Mononuclear cell (primary cell): ENCODE data around the gene FAHD1. TPM values are rescaled to one million over a fixed set of nuclear protein-coding genes. Genes with fewer than 3 reads are reported as not detected.

Source experiments
- H3K27me3 ChIP-seq: 2 replicates; pipeline ENCODE4 v1.6.0; 2011; ENCODE audit warnings: low read length, control low read depth; ENCODE audit not compliant: insufficient read depth
- H3K4me1 ChIP-seq: 2 replicates; pipeline ENCODE4 v1.5.1; 2011; ENCODE audit warnings: mild to moderate bottlenecking, low read length, control low read depth; ENCODE audit not compliant: insufficient read depth
- H3K4me3 ChIP-seq: 2 replicates; pipeline ENCODE4 v1.5.1; 2011; ENCODE audit warnings: mild to moderate bottlenecking, low read length, moderate library complexity
- H3K9me3 ChIP-seq: 2 replicates; pipeline ENCODE4 v1.5.1; 2011; ENCODE audit warnings: low read depth, mild to moderate bottlenecking, control low read depth, low read length
- total RNA-seq: library from RNA; depleted of rRNA; stranded (reverse); fragments of >200 nt; gene quantifications from one replicate; pipeline ENCODE4 v1.2.3, GENCODE V29; 2012

FAHD1 gene
- total RNA-seq, 1 donor, result 7.0 TPM

DNA sequence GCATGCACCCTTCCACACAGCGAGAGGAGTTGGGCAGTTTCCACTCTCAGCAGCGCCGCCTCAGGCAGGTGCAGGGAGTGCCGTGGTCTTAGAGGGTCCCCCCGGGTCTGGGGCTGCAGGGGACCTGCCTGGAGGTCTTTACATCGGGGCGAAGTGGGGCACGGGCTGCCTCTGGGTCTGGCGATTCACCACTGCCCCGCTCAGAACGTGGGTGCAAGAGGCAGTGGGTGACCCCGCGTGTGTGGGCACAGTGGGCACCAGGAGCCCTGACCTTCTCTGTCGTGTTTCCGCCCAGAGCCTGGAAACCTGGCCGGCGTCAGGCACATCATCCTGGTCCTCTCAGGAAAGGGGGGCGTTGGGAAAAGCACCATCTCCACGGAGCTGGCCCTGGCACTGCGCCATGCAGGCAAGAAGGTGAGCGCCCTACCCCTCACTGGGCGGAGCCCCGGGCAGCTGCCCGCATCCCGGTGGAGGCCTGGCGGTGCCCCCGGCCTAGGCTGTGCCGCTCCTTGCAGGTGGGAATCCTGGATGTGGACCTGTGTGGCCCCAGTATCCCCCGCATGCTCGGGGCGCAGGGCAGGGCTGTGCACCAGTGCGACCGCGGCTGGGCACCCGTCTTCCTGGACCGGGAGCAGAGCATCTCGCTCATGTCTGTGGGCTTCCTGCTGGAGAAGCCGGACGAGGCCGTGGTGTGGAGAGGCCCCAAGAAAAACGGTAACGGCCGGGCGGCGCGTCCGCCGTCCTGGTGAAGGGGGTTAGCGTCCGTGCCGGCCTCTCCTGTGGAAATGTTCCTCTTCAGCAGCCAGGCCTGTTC lies 40.6 kb upstream of the FAHD1 start:
- no peak overlapping the region for H3K4me3 ChIP-seq
- peaks cover 13% of the 10 kb centered on the region for H3K4me1 ChIP-seq
- no peaks in the 10 kb centered on the region for H3K27me3 ChIP-seq
- no peaks in the 10 kb centered on the region for H3K9me3 ChIP-seq

- Histone ChIP-seq H3K4me3 (no peak overlapping the region), H3K27me3 (no peaks in the 10 kb centered on the region), H3K4me1 (peaks cover 10% of the 10 kb centered on the region), H3K9me3 (no peaks in the 10 kb centered on the region)
Observed at GRCh38 chr16:1787056-1787321, 40.0 kb upstream of the FAHD1 start.

DNA sequence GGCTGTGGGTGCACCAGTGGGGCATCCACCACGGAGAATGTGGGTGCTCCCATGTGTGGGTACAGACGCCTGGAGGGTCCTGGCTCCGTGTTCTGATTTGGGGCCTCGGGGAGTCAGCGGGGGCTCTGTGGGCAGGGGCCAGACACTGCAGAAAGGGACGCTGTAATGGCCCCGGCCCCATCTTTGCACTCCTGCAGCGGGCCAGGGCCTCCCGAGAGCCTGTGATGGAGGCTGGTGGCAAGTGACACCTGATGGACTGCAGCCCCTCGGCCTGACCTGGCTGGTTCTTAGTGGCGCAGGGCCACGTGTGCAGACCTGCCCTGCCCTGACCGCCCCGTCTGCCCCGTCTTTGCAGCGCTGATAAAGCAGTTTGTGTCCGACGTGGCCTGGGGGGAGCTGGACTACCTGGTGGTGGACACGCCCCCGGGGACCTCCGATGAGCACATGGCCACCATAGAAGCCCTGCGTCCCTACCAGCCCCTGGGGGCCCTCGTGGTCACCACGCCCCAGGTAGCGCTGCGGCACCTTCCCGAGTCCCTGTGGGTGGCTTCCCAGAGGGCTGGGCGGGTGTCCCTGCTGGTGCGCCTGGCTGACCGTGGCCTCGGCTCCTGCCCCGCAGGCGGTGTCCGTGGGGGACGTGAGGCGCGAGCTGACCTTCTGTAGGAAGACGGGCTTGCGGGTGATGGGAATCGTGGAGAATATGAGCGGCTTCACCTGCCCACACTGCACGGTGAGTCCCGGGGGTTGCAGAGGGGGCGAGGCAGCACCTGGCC lies 39.5 kb upstream of the FAHD1 start:
- Histone ChIP-seq H3K27me3 (no peaks in the 10 kb centered on the region), H3K9me3 (no peaks in the 10 kb centered on the region), H3K4me3 (no peak overlapping the region)

GRCh38 chr16:1788095-1788707 lies 38.8 kb upstream of the FAHD1 start:
- Histone ChIP-seq H3K4me1 (peaks cover 10% of the 10 kb centered on the region), H3K27me3 (no peaks in the 10 kb centered on the region), H3K9me3 (no peaks in the 10 kb centered on the region), H3K4me3 (no peak overlapping the region)

More for the DNA sequence above, 39.5 kb upstream of the FAHD1 start:
- H3K4me1 ChIP-seq, result peaks cover 10% of the 10 kb centered on the region

DNA sequence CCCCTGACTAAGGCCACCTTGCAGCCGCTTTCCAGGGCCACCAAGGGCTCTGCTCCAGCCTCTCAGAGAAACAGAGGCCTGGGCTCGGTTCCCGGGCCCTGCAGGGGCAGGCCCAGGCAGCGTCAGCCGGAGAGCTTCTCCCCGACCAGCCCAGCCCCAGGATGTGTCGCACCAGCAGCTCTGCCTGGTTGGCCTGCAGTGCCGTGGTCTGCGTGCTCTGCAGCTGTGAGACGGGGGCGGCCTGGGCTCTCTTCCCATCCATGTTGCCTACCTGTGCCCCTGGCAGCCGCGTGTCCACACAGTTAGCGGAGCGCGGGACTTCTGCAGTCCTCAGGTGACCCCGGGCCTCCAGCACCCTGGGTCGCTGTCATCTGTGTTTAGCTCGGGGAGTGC lies 38.3 kb upstream of the FAHD1 start:
- Histone ChIP-seq H3K4me3 (no peak overlapping the region), H3K4me1 (peaks cover 5% of the 10 kb centered on the region), H3K9me3 (no peaks in the 10 kb centered on the region), H3K27me3 (no peaks in the 10 kb centered on the region)

GRCh38 chr16:1789643-1790045 lies 37.4 kb upstream of the FAHD1 start:
- H3K4me1 ChIP-seq, result no peaks in the 10 kb centered on the region
- no peak overlapping the region for H3K4me3 ChIP-seq
- H3K9me3 ChIP-seq, result no peaks in the 10 kb centered on the region
- no peaks in the 10 kb centered on the region for H3K27me3 ChIP-seq

DNA sequence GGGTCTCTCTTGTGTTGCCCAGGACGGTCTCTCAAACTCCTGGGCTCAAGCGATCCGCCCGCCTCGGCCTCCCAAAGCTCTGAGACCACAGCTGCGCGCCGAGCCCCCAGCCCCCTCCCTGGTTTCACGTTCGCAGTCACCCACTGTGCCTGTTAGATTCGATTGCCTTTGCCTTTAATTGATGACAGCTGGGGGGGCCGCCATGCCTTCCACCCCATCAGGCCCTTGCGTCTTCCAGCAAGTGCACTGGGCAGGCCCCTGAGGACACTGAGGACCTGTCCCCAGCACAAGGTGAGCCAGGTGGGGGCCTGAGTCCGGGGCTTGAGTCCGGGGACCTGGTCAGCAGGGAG lies 36.8 kb upstream of the FAHD1 start:
- Histone ChIP-seq H3K9me3 (no peaks in the 10 kb centered on the region), H3K4me3 (no peak overlapping the region), H3K4me1 (no peaks in the 10 kb centered on the region), H3K27me3 (no peaks in the 10 kb centered on the region)

- Histone ChIP-seq H3K27me3 (no peaks in the 10 kb centered on the region), H3K4me3 (no peak overlapping the region), H3K9me3 (no peaks in the 10 kb centered on the region), H3K4me1 (no peaks in the 10 kb centered on the region)
Observed at GRCh38 chr16:1790611-1791255, 36.3 kb upstream of the FAHD1 start.

DNA sequence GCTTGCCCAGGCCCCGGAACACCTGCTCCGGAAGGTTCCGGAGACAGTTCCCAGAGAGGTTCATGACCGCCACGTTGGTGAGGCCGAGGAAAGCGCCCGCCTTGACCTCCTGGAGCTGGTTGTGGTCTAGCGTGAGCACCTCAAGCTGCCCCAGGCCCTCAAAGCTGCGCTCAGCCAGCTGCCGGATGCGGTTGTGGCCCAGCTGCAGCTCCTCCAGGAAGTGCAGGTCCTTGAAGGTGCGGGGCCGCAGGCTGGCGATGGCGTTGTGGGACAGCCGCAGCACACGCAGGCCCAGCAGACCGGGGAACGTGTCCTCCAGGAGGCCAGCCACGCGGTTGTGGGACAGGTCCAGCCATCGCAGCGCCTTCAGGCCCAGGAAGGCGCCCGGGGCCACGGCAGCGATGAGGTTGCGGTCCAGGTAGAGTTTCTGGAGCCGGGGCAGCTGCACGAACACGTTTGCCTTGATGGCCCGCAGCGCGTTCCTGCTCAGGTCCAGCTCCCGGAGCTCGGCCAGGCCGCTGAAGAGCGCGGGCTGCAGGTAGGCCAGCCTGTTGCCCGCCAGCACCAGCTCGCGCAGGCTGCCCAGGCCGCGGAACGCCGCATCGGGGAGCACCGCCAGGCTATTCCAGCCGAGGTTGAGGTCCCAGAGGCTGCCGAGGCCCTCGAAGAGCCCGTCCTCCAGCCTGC lies 35.6 kb upstream of the FAHD1 start:
- H3K4me3 ChIP-seq, result no peak overlapping the region
- no peaks in the 10 kb centered on the region for H3K9me3 ChIP-seq
- no peaks in the 10 kb centered on the region for H3K4me1 ChIP-seq
- H3K27me3 ChIP-seq, result no peaks in the 10 kb centered on the region

GRCh38 chr16:1791943-1792812 lies 34.8 kb upstream of the FAHD1 start:
- no peak overlapping the region for H3K4me3 ChIP-seq
- H3K4me1 ChIP-seq, result no peaks in the 10 kb centered on the region

GRCh38 chr16:1792836-1793577 lies 34.0 kb upstream of the FAHD1 start:
- Histone ChIP-seq H3K4me3 (no peak overlapping the region), H3K27me3 (no peaks in the 10 kb centered on the region), H3K4me1 (no peaks in the 10 kb centered on the region), H3K9me3 (no peaks in the 10 kb centered on the region)

More at GRCh38 chr16:1791943-1792812, 34.8 kb upstream of the FAHD1 start:
- no peaks in the 10 kb centered on the region for H3K27me3 ChIP-seq
- H3K9me3 ChIP-seq, result no peaks in the 10 kb centered on the region

DNA sequence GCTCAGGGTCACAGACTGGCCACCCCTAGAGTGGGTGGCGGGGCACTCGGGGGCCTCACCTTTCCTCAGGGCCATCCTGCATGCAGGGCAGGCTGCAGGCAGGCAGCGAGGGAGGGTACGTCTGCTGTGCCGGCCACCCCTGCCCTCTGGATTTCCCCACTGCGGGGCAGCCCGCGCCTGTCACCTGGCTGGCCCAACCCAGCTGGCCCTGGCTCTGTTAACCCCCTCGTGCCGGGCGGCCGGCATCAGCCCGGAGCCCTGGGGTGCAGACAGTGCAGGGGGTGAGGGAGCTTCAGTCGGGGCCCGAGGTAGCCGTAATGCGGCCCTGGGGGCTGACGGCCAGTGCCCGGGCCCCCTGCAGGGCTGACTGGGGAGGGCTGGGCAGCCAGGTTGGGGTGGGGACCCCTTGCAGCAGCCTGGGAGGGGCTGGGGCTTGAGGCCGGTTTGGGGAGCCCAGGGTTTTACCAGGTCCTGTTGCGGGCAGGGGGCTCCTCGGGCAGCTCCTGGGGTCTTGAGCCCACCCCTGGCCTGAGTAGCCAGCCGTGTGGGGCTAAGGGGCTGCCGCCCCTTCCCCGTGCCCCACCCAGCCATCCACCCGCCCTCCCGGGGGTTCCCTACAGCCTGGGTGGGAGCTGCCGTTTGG lies 33.3 kb upstream of the FAHD1 start, which contains the start of gene IGFALS:
Gene IGFALS, minus strand, starts transcription at position 128 of the 643 bp plus-strand sequence. Its CDS starts 53 bp downstream, at position 75.
- no peaks in the 10 kb centered on the region for H3K9me3 ChIP-seq
- H3K4me3 ChIP-seq, result no peak within 1 kb of the TSS
- H3K27me3 ChIP-seq, result no peaks in the 10 kb centered on the region
- no peaks in the 10 kb centered on the region for H3K4me1 ChIP-seq

- Histone ChIP-seq H3K4me3 (no peak overlapping the region), H3K9me3 (no peaks in the 10 kb centered on the region), H3K27me3 (no peaks in the 10 kb centered on the region), H3K4me1 (no peaks in the 10 kb centered on the region)
Observed at GRCh38 chr16:1794221-1794871, 32.7 kb upstream of the FAHD1 start.
